HT-29 (cell line): ENCODE data around the gene ARAP2. TPM values are rescaled to one million over a fixed set of nuclear protein-coding genes. Genes with fewer than 3 reads are reported as not detected.

ENCODE experiments used
- DNase-seq: peaks from one replicate; pipeline ENCODE4 v3.0.0-alpha.2; 2015; ENCODE audit warnings: low spot score
- total RNA-seq: library from RNA; depleted of rRNA; stranded (reverse); fragments of >200 nt; shearing (Covaris generic); gene quantifications from 2 replicates; pipeline ENCODE4 v1.2.3, GENCODE V29; 2014

The ARAP2 gene
- total RNA-seq, 1 experiment from 2014 or later, result 10.7 TPM

DNA sequence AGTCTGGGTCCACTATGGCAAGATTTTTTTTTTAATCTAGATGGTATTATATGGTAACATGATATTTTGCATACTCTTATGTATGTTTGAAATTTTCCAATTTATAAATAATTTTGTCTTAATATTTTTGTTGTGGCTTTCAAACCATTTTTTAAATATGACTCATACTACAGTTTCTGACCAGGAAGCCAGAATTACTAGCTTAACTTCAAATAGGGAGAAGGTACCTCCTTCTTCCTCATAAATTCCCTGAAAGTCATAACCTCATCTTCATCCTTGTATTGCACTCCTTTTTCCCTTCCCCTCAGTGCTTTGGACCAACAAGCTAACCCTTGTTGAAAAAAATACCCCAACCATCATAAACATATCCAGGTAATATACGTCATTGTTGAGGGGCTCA, 21.6 kb downstream of the ARAP2 start:
- peak; percentile 44 for DNase-seq

GRCh38 chr4:36220776-36221175, 23.5 kb downstream of the ARAP2 start:
- DNase-seq, result no peak

GRCh38 chr4:36218121-36218520, 26.2 kb downstream of the ARAP2 start:
- no peak for DNase-seq

DNA sequence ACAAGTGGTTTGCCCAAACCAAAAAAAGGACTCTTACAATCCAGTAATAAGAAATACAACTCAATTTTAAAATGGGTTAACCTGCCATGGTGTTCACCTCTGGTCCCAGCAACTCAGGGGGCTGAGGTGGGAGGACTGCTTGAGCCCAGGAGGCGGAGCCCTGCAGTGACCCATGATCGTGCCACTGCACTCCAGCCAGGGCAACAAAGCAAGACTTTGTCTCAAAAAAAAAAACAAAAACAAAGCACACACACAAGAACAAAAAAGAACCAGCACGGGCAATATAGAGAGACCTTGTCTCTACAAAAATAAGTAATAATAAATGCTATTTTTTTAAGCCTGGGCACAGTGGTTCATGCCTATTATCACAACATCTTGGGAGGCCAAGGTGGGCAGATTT, 28.7 kb downstream of the ARAP2 start:
- DNase-seq, result no peak

DNA sequence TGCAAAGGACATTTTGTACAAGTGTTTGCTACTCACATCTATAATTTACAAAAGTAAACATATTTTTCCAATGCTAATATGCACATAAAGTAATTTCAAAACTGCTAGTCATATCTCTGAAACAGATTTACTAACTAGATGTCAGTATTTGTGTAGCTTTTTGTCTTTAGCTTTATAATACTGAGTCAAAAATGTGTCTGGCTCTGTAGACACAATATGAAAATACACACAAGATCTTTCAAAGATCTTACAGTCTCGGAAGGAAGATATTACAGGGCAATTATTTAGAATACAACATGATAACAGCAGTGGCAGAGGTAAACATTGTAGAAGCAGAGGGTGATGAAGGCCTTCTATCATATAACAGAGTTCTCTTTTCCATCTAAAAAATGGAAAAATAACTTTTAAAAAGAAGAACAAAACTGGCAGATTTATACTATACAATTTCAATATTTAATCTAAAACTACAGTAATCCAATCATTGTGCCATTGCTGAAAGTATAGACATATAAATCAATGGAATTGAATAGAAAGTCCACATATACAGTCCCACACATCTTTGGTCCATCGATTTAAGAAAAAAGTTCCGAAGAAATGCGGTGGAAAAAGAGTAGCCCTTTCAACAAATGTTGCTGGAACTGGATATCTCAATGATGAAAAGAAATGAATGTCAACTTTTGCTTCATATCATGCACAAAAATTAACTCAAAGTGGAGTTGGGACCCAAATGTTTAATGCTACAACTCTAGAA, 29.4 kb downstream of the ARAP2 start:
- DNase-seq, result no peak

- no peak for DNase-seq
These were observed 30.3 kb downstream of the ARAP2 start for GRCh38 chr4:36213977-36214376.

GRCh38 chr4:36211084-36211483, 33.2 kb downstream of the ARAP2 start:
- no peak for DNase-seq

DNA sequence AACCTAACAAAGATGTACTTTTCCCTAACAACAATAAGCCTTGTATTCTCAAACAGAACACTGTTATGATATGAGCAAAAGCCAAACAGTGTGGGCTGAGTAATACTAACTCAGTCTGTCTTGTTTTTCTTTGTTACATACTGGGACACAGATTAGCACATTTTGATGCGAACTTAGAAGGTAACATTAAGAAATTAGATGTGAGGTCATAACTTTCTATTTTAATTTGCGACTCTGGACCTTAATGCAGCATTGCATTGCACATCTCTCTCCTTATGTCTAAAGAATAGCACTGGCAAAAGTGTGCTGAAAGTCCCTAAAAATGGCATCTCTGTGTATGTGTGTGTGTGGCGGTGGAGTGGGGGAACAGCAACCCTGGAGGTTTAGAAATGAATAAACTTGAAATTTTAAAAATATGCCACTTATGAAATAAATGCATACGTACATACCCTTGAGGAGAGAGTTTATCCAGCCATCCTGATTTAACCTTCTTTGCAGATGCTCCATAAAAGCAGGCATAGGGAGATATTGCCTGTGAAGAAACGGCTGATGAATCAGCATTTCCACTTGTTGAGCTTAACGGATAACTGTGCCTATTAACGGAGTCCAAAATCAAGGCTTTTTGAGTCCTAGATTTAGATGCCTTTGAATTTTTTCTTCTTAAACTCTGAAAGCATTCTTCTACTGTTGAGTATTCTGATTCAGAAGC, 34.2 kb downstream of the ARAP2 start:
- DNase-seq, result no peak

- DNase-seq, result no peak
These were observed 35.3 kb downstream of the ARAP2 start for GRCh38 chr4:36208893-36209473.

GRCh38 chr4:36207831-36208520, 36.3 kb downstream of the ARAP2 start:
- DNase-seq, result no peak

DNA sequence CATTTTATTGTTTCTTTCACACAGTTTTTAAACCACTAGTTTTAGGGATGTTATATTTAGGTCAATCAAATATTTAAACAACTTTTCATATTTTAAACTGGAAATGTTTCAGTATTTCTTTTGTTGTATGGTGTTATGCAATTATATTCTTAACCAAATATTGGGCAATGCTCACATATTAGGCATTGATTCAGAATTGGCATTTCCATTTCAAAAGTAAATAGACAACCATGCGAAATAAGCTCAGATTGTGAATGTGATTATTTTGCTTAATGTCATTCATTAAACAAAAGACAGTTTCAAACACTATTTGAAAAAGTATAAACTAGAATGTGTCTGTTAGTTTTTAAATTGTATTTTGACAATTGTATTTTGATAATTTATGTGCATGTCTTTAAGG, 36.9 kb downstream of the ARAP2 start:
- no peak for DNase-seq

DNA sequence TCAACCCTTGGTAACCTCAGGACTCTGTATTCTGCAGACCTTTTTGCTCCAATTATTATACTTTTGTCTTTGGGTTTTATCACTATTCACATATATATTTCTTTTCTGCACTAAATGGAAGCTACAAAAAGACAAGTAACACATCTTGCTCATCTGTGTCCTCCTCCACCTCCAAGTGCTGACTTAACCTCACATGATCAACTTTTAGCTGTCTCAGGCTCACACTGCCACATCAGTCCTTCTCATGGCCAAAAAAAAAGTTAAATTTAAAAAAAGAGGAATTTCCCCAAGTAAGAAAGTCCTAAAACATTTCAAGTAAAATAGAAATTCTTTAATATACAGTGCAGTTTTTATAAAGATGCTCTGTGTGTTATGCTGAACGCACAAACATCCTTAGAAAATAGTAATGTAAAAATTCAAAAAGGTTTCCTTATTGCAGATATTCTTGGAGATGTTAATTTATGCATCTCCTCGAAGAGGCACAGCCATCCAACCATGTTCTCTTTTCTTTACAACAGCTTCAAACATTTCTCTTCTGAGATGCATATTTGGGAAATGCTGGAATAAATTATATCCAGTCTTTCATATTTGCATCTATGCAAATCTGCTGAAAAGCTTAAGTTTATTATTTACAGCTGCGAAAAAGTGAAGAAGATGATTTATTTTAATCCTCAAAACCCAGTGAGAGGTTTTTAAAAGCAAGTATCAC, 37.6 kb downstream of the ARAP2 start:
- no peak for DNase-seq

GRCh38 chr4:36206012-36206411, 38.3 kb downstream of the ARAP2 start:
- DNase-seq, result no peak

DNA sequence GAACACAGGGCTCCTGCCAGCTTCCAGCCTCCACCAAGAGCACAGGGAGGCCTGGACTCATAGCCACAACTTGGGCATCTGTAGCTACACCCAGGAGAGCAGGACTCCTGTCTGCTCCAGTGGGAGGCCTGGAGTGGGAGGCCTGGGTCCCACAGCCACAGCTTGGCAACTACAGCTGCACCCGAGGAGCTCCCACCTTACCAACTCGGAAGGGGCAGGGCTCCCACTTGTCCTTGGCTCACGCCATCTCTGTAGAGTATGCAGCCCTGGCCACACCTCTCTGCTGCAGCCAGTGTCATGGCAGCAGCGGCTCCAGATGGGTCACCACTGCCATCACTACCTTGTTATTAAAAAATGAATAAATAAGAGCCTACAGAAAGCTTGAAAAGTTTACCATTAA, 45.5 kb downstream of the ARAP2 start:
- no peak for DNase-seq

- no peak for DNase-seq
These were observed 46.1 kb downstream of the ARAP2 start for GRCh38 chr4:36198068-36198808.

GRCh38 chr4:36197501-36197900, 46.8 kb downstream of the ARAP2 start:
- DNase-seq, result no peak

GRCh38 chr4:36196145-36196913, 48.0 kb downstream of the ARAP2 start:
- DNase-seq, result peak; percentile 12

GRCh38 chr4:36192922-36193321, 51.4 kb downstream of the ARAP2 start:
- DNase-seq, result no peak

DNA sequence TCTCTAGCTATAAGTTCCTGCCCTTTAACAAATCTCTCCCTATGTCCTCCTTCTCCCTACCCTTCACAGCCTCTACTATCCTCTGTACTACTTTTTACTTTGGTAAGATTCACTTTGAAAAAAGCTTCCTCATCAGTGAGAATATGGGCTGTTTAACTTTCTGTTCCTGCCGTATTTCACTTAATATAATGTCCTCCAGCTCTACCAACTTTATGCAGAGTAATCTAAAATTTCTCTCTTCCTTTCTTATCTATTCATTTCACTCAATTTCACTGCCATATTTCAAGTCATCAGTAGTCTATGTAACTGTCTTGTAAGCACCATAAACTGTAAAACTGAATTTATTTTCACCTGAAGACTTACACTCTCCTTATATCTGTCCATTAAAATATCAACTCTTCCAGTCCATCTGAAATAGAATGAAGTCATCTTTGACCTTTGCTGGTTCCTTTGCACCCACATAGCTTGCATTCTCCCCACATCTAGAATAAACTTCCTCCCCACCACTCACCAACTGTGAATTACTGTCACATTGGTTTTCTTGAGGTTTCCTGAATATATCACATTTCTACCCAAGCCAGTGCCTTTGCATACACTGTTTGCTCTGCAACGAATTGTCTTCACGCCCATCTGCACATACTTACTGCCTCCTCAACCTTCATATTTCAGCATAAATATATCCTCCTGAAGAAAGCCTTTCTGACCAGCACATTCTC, 54.6 kb downstream of the ARAP2 start:
- DNase-seq, result no peak
